Measurements from ENCODE around the gene DDRGK1.
"Not testable (repeated sequence)": the region's sequence is repeated elsewhere in the genome, so short reads cannot be mapped to it uniquely, and the experiment has no call there.

The DDRGK1 gene

DNA sequence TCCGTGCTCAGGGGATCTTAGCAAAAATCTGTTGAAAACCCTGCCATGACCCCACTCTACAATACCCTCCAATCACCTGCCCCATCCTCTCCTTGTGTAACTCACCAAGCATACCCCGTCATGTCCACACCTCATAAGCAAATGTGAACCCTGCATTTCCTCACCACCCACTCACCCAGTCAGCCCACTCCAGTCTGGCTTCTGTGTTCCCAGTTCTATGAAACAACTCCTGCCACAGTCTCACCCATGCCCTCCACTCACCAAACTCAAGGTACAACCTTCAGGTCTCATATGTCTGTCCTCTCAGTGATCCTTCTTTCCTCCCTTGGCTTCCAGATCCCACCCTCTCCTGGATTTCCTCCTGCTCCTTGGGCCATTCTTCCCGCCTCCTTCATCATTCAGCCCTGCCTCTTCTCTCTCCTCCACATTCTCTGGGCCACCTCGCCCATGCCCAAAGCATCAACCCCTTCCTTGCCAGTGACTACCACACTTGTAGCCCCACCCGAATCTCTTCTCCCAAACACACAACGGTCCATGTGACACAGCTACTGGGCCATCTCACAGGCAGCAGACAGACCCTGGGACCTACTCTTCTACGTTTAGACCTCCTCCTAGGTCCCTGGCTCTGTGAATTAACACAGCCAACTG is 8.8 kb downstream of the DDRGK1 start:
- Histone ChIP-seq H3K4me1 (ENCODE audit: insufficient read depth, low read length) (no peaks in the 10 kb centered on the region), H3K9me3 (ENCODE audit: low read length) (no peaks in the 10 kb centered on the region), H3K36me3 (ENCODE audit: insufficient read depth, low read length) (peaks cover 76% of the 10 kb centered on the region), H2AFZ (ENCODE audit: low read depth, low read length) (no peak overlapping the region), H3K27me3 (ENCODE audit: insufficient read depth, low read length) (no peaks in the 10 kb centered on the region), H3K4me3 (ENCODE audit: low read length) (no peak overlapping the region)

DNA sequence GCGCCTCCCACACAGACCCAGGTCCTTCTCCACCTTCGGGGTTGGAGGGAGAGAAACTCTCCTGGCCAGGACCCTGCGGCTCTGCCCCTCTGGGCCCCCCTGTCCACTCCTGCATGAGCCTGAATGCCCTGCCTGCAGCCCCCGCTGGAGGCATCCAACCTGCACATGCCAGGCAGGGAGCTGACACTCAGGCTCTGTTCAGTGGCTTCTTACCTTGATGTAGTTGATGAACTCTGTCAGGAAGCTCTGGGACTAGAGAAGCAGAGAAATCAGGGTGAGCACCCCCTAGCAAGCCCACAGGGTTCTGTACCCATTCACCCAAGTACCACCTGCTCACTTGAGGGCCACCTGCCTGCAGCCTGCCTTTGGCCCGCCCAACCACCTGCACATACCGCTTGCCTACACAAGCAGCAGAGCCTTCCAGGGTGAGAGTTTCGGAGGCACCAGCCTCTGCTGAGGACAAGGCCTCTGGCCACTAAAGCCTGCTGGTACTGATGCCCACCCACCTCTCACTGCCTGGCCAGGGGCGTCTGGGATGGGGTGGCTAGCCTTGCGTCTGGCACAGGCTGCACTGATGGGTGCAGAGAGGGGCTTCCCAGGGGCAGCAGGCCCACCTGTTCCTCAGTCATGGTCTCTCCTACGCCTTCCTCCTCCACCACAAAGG is 9.7 kb downstream of the DDRGK1 start:
- no peak overlapping the region for H3K4me3 ChIP-seq (ENCODE audit: low read length)
- no peaks in the 10 kb centered on the region for H3K9me3 ChIP-seq (ENCODE audit: low read length)
- H2AFZ ChIP-seq (ENCODE audit: low read depth, low read length): no peak overlapping the region
- no peaks in the 10 kb centered on the region for H3K4me1 ChIP-seq (ENCODE audit: insufficient read depth, low read length)
- peaks cover 75% of the 10 kb centered on the region for H3K36me3 ChIP-seq (ENCODE audit: insufficient read depth, low read length)
- no peaks in the 10 kb centered on the region for H3K27me3 ChIP-seq (ENCODE audit: insufficient read depth, low read length)

DNA sequence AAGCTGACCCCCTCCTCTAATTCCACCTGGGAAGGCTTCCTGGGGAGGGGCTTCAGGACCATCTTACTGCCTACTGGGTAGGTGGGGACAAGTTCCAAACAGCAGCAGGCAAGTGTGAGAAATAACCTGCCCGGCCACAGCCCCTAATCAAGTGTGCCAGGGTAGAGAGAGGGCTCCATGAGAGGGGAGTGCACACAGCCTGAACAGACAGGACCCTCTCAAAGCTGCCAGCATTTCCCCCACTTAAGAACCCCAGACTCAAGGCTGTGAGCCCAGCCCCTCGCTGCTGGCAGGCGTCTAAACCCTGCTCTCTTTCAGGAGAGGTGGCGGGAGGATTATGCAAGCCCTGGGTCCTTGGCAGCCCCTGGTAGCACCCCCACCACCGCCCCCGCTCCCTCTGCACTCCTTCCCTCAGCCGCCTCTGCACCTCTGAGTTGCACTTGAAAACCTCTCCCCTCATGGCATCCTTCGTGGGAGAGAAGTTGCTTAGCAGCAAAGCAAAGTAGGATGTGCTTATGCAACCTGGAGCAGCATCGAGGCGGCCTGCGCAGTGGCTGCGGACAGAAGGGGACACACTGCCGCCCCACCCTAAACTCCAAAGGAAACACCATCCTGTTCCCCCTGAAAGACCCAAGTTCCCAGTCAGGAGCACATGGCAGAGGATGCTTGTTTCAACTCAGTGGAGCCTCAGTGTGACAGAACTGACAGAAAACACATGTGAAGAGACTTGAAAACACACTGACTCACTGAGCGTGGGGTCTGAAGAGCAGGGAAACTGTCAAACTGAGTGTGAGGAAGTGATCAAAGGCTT is 10.5 kb downstream of the DDRGK1 start:
- no peaks in the 10 kb centered on the region for H3K4me1 ChIP-seq (ENCODE audit: insufficient read depth, low read length)
- H3K4me3 ChIP-seq (ENCODE audit: low read length): no peak overlapping the region
- H3K9me3 ChIP-seq (ENCODE audit: low read length): no peaks in the 10 kb centered on the region
- H3K27me3 ChIP-seq (ENCODE audit: insufficient read depth, low read length): no peaks in the 10 kb centered on the region
- no peak overlapping the region for H2AFZ ChIP-seq (ENCODE audit: low read depth, low read length)
- peaks cover 75% of the 10 kb centered on the region for H3K36me3 ChIP-seq (ENCODE audit: insufficient read depth, low read length)

DNA sequence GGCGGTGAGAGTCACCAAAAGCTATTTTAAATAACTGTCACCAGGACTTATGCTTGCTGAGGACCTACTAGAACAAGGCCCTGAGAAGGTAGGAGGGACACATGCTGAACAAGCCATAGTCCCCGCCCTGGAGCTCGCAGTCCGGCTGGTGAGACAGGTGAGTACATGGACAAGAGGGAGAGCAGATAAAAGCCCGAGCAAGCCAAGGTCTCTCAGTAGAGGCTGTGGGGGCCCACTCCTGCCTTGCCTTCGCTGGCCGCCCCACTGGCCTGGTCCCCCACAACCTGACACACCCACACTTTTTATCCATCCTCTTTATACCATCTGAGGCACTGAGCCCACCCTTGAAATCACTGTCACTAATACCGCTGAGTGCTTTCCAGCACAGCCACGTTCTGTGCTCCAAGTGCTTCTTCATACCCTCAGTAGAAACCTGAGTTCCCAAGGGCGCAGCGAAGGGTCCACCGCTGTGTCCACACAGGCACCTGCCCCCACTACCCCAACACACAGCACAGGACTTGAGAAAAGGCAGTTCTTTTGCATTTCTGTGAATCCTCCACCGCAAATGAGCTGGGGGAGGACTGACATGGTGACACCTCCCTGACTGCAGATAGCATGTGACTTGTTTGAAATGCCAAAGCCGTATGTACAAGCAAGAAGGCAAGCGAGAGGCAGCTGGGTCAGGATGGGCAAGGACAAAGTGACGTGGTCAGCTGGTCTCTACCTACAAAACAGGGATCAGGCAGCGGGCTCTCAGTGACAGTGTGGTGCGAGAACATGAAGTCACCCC is 12.1 kb downstream of the DDRGK1 start:
- H3K27me3 ChIP-seq (ENCODE audit: insufficient read depth, low read length): no peaks in the 10 kb centered on the region
- no peaks in the 10 kb centered on the region for H3K9me3 ChIP-seq (ENCODE audit: low read length)
- no peaks in the 10 kb centered on the region for H3K4me1 ChIP-seq (ENCODE audit: insufficient read depth, low read length)
- no peak overlapping the region for H3K4me3 ChIP-seq (ENCODE audit: low read length)
- H3K36me3 ChIP-seq (ENCODE audit: insufficient read depth, low read length): peaks cover 71% of the 10 kb centered on the region
- H2AFZ ChIP-seq (ENCODE audit: low read depth, low read length): no peak overlapping the region

DNA sequence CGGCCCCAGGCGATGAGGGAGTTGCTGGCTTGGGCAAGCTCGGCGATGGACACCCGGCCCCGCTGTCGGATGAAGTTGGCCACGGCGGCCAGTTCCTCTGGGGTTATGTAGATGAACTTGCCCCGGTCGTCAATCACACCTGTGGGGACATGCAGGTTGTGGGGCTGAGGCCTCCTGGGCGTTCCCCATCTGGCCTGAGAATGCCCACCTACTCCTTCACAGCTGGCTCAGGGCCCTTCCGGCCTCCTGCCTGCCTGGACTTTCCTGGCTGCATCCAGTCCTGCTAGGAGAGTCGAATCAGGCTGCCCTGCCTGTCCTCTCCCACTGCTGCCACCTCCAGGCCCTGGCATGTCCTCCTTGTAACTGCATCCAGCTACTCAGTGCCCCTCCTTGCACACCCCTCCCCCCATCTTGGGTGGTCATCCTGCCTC is 13.8 kb downstream of the DDRGK1 start:
- Histone ChIP-seq H3K4me1 (ENCODE audit: insufficient read depth, low read length) (no peaks in the 10 kb centered on the region), H3K4me3 (ENCODE audit: low read length) (no peak overlapping the region), H3K36me3 (ENCODE audit: insufficient read depth, low read length) (peaks cover 63% of the 10 kb centered on the region), H2AFZ (ENCODE audit: low read depth, low read length) (no peak overlapping the region), H3K27me3 (ENCODE audit: insufficient read depth, low read length) (no peaks in the 10 kb centered on the region), H3K9me3 (ENCODE audit: low read length) (no peaks in the 10 kb centered on the region)

DNA sequence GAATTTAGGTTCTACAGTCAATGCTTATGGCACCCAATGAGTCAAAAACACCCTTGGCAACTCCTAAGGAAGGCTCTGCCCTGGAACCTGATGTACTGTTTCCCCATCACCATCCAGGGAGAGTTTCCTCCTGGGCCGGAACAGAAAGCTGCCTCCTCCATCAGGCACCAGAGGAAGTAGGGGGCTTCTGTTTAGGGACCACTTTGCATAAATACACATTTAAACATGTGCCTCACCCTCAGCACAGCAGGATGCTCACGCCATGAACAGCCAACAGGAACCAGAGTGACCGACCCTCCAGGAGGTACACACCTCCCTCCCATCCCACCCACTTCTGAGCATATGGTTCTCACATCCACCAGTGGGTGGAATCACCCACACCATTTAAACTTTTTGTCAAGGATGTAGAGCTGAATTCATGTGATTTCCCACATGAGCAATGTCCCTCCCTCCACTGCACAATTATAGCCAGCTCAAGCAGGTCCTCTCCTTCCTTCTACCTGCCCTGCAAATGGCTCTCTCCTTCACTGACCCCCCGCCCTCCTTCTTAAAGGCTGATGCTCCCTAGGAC is 14.8 kb downstream of the DDRGK1 start:
- Histone ChIP-seq H2AFZ (ENCODE audit: low read depth, low read length) (no peak overlapping the region), H3K36me3 (ENCODE audit: insufficient read depth, low read length) (peaks cover 53% of the 10 kb centered on the region), H3K4me1 (ENCODE audit: insufficient read depth, low read length) (no peaks in the 10 kb centered on the region), H3K4me3 (ENCODE audit: low read length) (no peak overlapping the region), H3K9me3 (ENCODE audit: low read length) (no peaks in the 10 kb centered on the region), H3K27me3 (ENCODE audit: insufficient read depth, low read length) (no peaks in the 10 kb centered on the region)

DNA sequence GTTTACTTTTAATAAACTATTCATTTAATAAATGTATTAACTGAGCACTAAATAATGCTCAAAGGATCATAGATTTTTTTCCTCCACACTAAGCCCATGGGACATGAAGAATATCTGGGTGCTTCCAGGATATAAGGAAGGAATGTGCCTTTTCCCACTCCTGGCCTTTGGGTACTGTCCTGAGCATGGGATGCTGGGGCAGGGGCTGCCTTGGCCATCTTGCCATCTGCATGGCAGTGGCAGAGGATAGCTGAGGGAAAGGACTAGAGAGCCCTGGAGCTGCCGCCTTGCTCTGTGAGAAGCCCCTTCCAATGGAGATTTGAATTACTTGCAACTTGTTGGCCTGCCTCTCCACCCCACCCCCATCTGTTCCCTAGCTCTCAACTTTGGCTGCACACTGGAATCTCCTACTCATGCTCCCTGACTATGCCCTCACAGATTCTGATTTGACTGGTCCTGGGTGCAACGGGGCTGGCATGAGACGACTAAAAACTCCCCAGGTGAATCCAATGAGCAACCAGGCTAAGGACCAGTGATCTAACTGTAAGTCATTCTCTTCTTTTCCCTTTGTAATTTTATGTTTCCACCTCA is 15.6 kb downstream of the DDRGK1 start:
- Histone ChIP-seq H3K36me3 (ENCODE audit: insufficient read depth, low read length) (peaks cover 46% of the 10 kb centered on the region), H3K27me3 (ENCODE audit: insufficient read depth, low read length) (no peaks in the 10 kb centered on the region), H3K9me3 (ENCODE audit: low read length) (no peaks in the 10 kb centered on the region), H3K4me1 (ENCODE audit: insufficient read depth, low read length) (no peaks in the 10 kb centered on the region), H3K4me3 (ENCODE audit: low read length) (no peak overlapping the region), H2AFZ (ENCODE audit: low read depth, low read length) (no peak overlapping the region)

DNA sequence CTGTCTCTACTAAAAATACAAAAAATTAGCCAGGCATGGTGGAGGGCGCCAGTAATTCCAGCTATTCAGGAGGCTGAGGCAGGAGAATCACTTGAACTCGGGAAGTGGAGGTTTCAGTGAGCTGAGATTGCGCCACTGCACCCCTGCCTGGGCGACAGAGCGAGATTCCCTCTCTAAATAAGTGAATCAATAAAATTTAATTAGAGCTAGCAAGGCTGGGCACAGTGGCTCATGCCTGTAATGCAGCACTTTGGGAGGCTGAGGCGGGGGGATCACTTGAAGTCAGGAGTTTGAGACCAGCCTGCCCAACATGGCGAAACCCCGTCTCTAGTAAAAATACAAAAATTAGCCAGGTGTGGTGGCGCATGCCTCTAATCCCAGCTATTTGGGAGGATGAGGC is 16.6 kb downstream of the DDRGK1 start:
- not testable (repeated sequence) for H3K4me3 ChIP-seq (ENCODE audit: low read length); H3K4me1 ChIP-seq (ENCODE audit: insufficient read depth, low read length)

DNA sequence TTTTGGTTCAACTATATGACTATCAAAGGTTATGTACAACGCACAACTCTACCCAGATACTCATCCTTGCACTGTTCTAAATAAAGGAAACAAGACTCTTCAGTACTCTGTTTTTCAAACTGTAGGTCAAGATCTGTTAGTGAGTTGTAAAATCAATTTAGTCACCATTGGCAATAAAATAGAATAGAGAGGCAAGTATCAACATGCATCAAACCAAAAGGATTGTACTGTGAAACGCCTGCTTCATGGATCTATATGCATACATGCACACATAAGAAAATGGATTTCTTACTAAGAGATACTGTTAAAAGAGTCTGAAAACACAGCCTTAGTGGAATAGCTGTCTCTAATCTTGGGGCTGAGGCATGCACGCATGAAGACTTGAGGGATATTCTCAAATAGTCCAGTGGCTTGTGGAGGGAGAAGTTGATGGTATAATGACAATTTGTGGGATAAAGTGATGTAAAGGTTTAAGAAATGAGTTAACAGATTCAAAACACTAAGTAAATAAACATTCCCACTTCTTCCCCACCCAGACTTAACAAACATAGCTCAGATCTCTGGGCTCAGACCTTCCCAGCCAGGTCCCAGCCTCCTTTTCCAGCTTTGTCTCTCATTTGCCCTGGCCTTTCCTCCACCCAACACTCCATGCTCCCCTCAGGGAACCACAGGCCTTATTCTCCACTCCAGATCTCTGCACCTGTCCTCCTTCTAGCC is 20.4 kb downstream of the DDRGK1 start:
- H3K36me3 ChIP-seq (ENCODE audit: insufficient read depth, low read length): peaks cover 5% of the 10 kb centered on the region
- H2AFZ ChIP-seq (ENCODE audit: low read depth, low read length): no peak overlapping the region
- no peaks in the 10 kb centered on the region for H3K9me3 ChIP-seq (ENCODE audit: low read length)
- no peaks in the 10 kb centered on the region for H3K4me1 ChIP-seq (ENCODE audit: insufficient read depth, low read length)
- no peaks in the 10 kb centered on the region for H3K27me3 ChIP-seq (ENCODE audit: insufficient read depth, low read length)
- H3K4me3 ChIP-seq (ENCODE audit: low read length): no peak overlapping the region

More for the DNA sequence above, 16.6 kb downstream of the DDRGK1 start:
- H3K27me3 ChIP-seq (ENCODE audit: insufficient read depth, low read length); H2AFZ ChIP-seq (ENCODE audit: low read depth, low read length); H3K9me3 ChIP-seq (ENCODE audit: low read length): not testable (repeated sequence)
- peaks cover 40% of the 10 kb centered on the region for H3K36me3 ChIP-seq (ENCODE audit: insufficient read depth, low read length)

DNA sequence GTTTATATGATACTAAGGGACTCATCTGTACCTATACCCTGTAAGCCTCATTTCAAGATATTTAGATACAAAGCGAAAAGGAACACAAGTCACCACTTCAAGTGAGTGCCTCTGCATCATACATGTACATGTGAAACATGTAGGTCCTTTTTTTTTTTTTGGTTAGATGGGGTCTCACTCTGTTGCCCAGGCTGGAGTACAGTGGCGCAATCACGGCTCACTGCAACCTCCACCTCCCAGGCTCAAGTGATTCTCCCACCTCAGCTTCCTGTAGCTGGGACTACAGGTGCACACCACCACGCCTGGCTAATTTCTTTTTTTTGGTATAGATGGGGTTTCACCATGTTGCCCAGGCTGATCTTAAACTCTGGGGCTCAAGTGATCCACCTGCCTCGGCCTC is 22.1 kb downstream of the DDRGK1 start:
- not testable (repeated sequence) for H3K9me3 ChIP-seq (ENCODE audit: low read length); H3K36me3 ChIP-seq (ENCODE audit: insufficient read depth, low read length); H3K4me3 ChIP-seq (ENCODE audit: low read length); H2AFZ ChIP-seq (ENCODE audit: low read depth, low read length); H3K27me3 ChIP-seq (ENCODE audit: insufficient read depth, low read length); H3K4me1 ChIP-seq (ENCODE audit: insufficient read depth, low read length)

DNA sequence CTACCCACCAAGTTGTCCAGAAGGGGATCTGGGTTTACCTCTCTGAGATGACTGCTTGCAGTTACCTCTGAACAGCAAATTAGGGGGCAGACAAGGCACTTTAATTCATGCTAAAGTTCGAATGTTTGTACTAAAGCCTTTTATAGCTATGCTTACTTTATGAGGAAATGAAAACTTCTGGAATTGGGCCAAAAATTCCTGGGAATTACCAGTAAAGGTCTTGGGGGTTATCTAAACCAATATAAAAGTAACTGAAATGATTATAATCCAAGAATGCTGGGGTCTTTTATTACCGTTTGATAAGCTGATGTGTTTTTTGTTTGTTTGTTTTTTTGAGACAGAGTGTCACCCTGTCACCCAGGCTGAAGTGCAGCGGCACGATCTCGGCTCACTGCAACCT is 23.2 kb downstream of the DDRGK1 start:
- H3K36me3 ChIP-seq (ENCODE audit: insufficient read depth, low read length): peaks cover 2% of the 10 kb centered on the region
- no peaks in the 10 kb centered on the region for H3K4me1 ChIP-seq (ENCODE audit: insufficient read depth, low read length)
- H3K27me3 ChIP-seq (ENCODE audit: insufficient read depth, low read length): no peaks in the 10 kb centered on the region
- no peak overlapping the region for H3K4me3 ChIP-seq (ENCODE audit: low read length)
- no peaks in the 10 kb centered on the region for H3K9me3 ChIP-seq (ENCODE audit: low read length)
- H2AFZ ChIP-seq (ENCODE audit: low read depth, low read length): no peak overlapping the region

DNA sequence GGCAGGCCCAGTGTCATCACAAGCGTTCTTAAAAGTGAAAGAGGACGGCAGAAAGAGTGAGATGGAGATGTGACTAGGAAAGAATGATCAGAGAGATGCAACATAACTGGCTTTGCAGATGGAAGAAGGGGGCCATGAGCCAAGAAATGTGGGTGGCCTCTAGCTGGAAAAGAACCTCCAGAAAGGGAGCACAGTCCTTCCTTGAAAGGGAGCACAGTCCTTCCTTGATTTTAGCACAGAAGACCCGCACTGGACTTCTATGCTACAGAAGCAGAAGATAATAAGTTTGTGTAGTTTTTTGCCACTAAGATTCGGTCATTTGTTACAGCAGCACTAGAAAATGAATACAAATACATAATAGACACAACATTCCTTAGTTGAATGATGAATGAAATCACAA is 24.2 kb downstream of the DDRGK1 start:
- Histone ChIP-seq H3K4me1 (ENCODE audit: insufficient read depth, low read length) (peaks cover 4% of the 10 kb centered on the region), H3K9me3 (ENCODE audit: low read length) (no peaks in the 10 kb centered on the region), H3K4me3 (ENCODE audit: low read length) (no peak overlapping the region), H2AFZ (ENCODE audit: low read depth, low read length) (no peak overlapping the region), H3K36me3 (ENCODE audit: insufficient read depth, low read length) (peaks cover 2% of the 10 kb centered on the region), H3K27me3 (ENCODE audit: insufficient read depth, low read length) (no peaks in the 10 kb centered on the region)
